Measurements from ENCODE around the gene PPIE.
"Not testable (repeated sequence)": the region's sequence is repeated elsewhere in the genome, so short reads cannot be mapped to it uniquely, and the experiment has no call there.

The PPIE gene

GRCh38 chr1:39766466-39766865, 27.8 kb downstream of the PPIE start:
- H3K4me1 ChIP-seq; H3K27me3 ChIP-seq; H3K9me3 ChIP-seq; intact Hi-C loops (cut with DNase I; ENCODE audit: low total_unique reads); H3K4me3 ChIP-seq; DNase-seq; H3K27ac ChIP-seq: not testable (repeated sequence)
- peaks cover 0 to 16% (median 0%) of the 10 kb centered on the region in 3 donors for H3K36me3 ChIP-seq

- H3K4me3 ChIP-seq; H3K9me3 ChIP-seq; H3K4me1 ChIP-seq; DNase-seq; H3K36me3 ChIP-seq; H3K27ac ChIP-seq; H3K27me3 ChIP-seq; intact Hi-C loops (cut with DNase I; ENCODE audit: low total_unique reads): not testable (repeated sequence)
These were observed 30.8 kb downstream of the PPIE start for GRCh38 chr1:39769502-39769901.

GRCh38 chr1:39770100-39771021, 31.7 kb downstream of the PPIE start:
- H3K4me3 ChIP-seq; H3K27ac ChIP-seq; intact Hi-C loops (cut with DNase I; ENCODE audit: low total_unique reads); H3K36me3 ChIP-seq; H3K4me1 ChIP-seq; H3K27me3 ChIP-seq; H3K9me3 ChIP-seq; DNase-seq: not testable (repeated sequence)

GRCh38 chr1:39771022-39771532, 32.4 kb downstream of the PPIE start, which contains the start of gene OXCT2:
TSS of gene OXCT2 (minus strand) at chr1:39771348. CDS start at chr1:39771255, 93 bp downstream.
- H3K9me3 ChIP-seq; H3K27me3 ChIP-seq; H3K4me3 ChIP-seq; H3K4me1 ChIP-seq; H3K36me3 ChIP-seq; intact Hi-C loops (cut with DNase I; ENCODE audit: low total_unique reads); DNase-seq; H3K27ac ChIP-seq: not testable (repeated sequence)

GRCh38 chr1:39773369-39773979, 34.8 kb downstream of the PPIE start:
- intact Hi-C loops (cut with DNase I; ENCODE audit: low total_unique reads); H3K4me3 ChIP-seq; H3K27ac ChIP-seq; H3K36me3 ChIP-seq; DNase-seq; H3K9me3 ChIP-seq; H3K4me1 ChIP-seq: not testable (repeated sequence)
- H3K27me3 ChIP-seq = peaks cover 0 to 12% of the 10 kb centered on the region in 2 donors

GRCh38 chr1:39775141-39775540, 36.5 kb downstream of the PPIE start:
- H3K36me3 ChIP-seq; H3K4me3 ChIP-seq; DNase-seq; intact Hi-C loops (cut with DNase I; ENCODE audit: low total_unique reads); H3K9me3 ChIP-seq; H3K27ac ChIP-seq; H3K4me1 ChIP-seq: not testable (repeated sequence)
- peaks cover 0 to 19% of the 10 kb centered on the region in 2 donors for H3K27me3 ChIP-seq

- DNase-seq; H3K36me3 ChIP-seq; intact Hi-C loops (cut with DNase I; ENCODE audit: low total_unique reads); H3K4me3 ChIP-seq; H3K4me1 ChIP-seq; H3K9me3 ChIP-seq; H3K27ac ChIP-seq: not testable (repeated sequence)
- peaks cover 0 to 19% of the 10 kb centered on the region in 2 donors for H3K27me3 ChIP-seq
These were observed 37.2 kb downstream of the PPIE start for GRCh38 chr1:39775676-39776399.

- Histone ChIP-seq H3K9me3 (no peaks in the 10 kb centered on the region), H3K4me1 (no peaks in the 10 kb centered on the region), H3K27me3 (peaks cover 0 to 15% of the 10 kb centered on the region in 2 donors), H3K36me3 (no peaks in the 10 kb centered on the region), H3K27ac (no peak overlapping the region), H3K4me3 (no peak overlapping the region)
- no peak for TF ChIP-seq CTCF (IDR thresholded peaks at IDR 0.05)
- DNase-seq = no peak
- intact Hi-C loops (cut with DNase I; ENCODE audit: low total_unique reads) = no loop called here
These were observed 37.7 kb downstream of the PPIE start for GRCh38 chr1:39776400-39776713.

GRCh38 chr1:39776886-39777285, 38.2 kb downstream of the PPIE start:
- H3K4me1 ChIP-seq = no peaks in the 10 kb centered on the region
- H3K9me3 ChIP-seq = no peaks in the 10 kb centered on the region
- DNase-seq = no peak
- no peak overlapping the region for H3K4me3 ChIP-seq
- no peaks in the 10 kb centered on the region for H3K36me3 ChIP-seq
- H3K27ac ChIP-seq = no peak overlapping the region
- H3K27me3 ChIP-seq = peaks cover 0 to 15% of the 10 kb centered on the region in 2 donors
- no peak for TF ChIP-seq CTCF (IDR thresholded peaks at IDR 0.05)
- intact Hi-C loops (cut with DNase I; ENCODE audit: low total_unique reads) = no loop called here

Measured in tibial artery (tissue), 4 donors.